IPS-18a (cell line): ENCODE results near the gene RPE65.
A peak's percentile ranks its signal among the peaks of the same experiment; 100 is the strongest.
"Not testable (repeated sequence)": the region's sequence is repeated elsewhere in the genome, so short reads cannot be mapped to it uniquely, and the experiment has no call there.

ENCODE experiments used
- H3K27ac ChIP-seq: one replicate; pipeline ENCODE4 v1.5.1; 2013; ENCODE audit warnings: low read length
- H3K27me3 ChIP-seq: one replicate; pipeline ENCODE4 v1.6.1; 2013; ENCODE audit warnings: mild to moderate bottlenecking, low read length; ENCODE audit not compliant: control insufficient read depth, insufficient read depth
- H3K36me3 ChIP-seq: one replicate; pipeline ENCODE4 v1.6.1; 2013; ENCODE audit warnings: low read depth, low read length; ENCODE audit not compliant: control insufficient read depth
- H3K4me1 ChIP-seq: one replicate; pipeline ENCODE4 v1.6.1; 2013; ENCODE audit warnings: low read depth, low read length; ENCODE audit not compliant: control insufficient read depth
- H3K4me3 ChIP-seq: one replicate; pipeline ENCODE4 v1.5.1; 2013; ENCODE audit warnings: low read length
- H3K9ac ChIP-seq: one replicate; pipeline ENCODE4 v1.6.1; 2013; ENCODE audit warnings: mild to moderate bottlenecking, low read length, moderate library complexity
- H3K9me3 ChIP-seq: one replicate; pipeline ENCODE4 v1.6.1; 2013; ENCODE audit warnings: low read depth, low read length; ENCODE audit not compliant: control insufficient read depth

Gene RPE65

DNA sequence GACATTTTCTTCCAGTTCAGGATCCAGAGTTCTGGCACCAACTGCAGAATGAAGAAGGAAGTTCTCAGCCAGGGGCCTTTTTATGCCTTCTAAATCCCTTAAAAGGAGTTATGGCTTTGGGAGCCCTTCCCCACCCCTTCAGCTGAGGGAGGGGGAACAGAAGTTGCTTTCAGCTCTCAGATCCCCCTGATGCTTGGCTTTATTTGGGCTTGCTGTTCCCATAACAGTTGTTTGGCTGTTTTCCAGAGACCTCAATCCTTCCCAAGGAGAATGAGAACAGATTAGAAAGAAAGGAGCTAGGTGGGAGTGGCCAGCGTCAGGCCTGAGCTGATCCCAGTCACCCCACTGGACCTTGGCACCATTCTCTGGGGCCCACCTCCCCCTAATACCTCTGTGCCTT is at the start of gene RPE65:
Gene RPE65, minus strand, starts transcription at position 54 of the 400 bp plus-strand sequence. Its CDS starts 49 bp downstream, at position 5.
- H3K27ac ChIP-seq: no peak within 1 kb of the TSS
- no peak within 1 kb of the TSS for H3K9ac ChIP-seq
- H3K4me1 ChIP-seq: no peaks in the 10 kb centered on the region
- no peak within 1 kb of the TSS for H3K4me3 ChIP-seq
- H3K27me3 ChIP-seq: no peaks in the 10 kb centered on the region
- no peaks in the 10 kb centered on the region for H3K9me3 ChIP-seq
- no peaks in the 10 kb centered on the region for H3K36me3 ChIP-seq

DNA sequence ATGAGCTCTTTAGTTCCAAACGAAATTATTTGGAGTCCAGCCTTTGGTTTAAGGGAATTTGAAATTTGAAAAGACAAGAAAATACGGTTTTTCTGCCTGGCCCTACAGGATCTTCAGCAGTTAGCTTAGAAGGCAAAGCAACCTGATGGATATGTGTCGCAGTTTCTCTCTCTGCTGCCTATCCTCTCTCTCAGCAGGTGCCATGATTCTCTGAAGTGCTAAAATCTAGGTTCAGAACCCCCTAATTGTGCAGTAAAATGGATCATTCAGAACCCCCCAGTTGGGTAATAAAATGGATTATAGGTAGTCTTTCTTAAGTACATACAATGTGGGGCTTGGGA is 47.6 kb upstream of the RPE65 start:
- Histone ChIP-seq H3K36me3 (peaks cover 11% of the 10 kb centered on the region), H3K4me1 (peaks cover 12% of the 10 kb centered on the region), H3K27me3 (no peaks in the 10 kb centered on the region), H3K9ac (peak overlapping the region; percentile 21), H3K9me3 (no peaks in the 10 kb centered on the region), H3K27ac (no peak overlapping the region), H3K4me3 (peak overlapping the region; percentile 63)

DNA sequence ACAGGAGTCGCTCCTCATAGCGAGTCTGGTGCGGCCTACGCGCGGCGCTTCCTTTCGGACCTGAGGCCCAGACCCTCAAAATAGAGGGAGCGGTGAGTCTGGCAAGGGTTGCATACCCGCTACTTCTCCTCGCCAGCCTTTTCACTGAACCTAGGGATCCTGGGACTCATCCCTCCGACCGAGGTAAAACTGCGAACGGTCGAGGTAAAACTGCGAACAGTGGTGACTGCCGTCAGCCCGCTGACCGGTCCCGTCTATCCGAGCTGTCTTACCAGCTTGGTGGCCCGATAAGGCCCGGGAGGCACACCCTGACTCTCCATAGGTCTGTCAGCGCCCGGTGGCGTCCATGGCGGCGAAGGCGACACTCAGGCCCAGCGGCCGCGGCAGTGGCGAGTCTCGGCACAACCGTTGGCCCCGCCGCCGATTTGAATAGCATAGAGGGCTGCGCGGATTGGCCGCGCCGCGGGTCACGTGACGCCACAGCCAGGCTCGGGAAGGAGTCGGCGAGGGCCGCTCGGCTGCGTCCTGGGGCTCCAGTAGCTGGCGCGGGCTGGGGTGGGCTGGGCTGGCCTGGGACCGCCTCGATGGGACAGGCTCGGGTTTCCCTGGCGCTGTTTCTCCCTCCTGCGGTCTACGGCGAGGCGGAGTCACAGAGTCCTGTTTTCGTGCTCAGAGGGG is 47.1 kb upstream of the RPE65 start, which contains the start of gene DEPDC1:
Gene DEPDC1, minus strand, starts transcription at position 403 of the 678 bp plus-strand sequence. Its CDS starts 83 bp downstream, at position 320.
- Histone ChIP-seq H3K27me3 (no peaks in the 10 kb centered on the region), H3K36me3 (peaks cover 11% of the 10 kb centered on the region), H3K9ac (peak within 1 kb of the TSS; percentile 97), H3K27ac (peak within 1 kb of the TSS; percentile 84), H3K4me1 (peaks cover 12% of the 10 kb centered on the region), H3K4me3 (peak within 1 kb of the TSS; percentile 89), H3K9me3 (no peaks in the 10 kb centered on the region)

DNA sequence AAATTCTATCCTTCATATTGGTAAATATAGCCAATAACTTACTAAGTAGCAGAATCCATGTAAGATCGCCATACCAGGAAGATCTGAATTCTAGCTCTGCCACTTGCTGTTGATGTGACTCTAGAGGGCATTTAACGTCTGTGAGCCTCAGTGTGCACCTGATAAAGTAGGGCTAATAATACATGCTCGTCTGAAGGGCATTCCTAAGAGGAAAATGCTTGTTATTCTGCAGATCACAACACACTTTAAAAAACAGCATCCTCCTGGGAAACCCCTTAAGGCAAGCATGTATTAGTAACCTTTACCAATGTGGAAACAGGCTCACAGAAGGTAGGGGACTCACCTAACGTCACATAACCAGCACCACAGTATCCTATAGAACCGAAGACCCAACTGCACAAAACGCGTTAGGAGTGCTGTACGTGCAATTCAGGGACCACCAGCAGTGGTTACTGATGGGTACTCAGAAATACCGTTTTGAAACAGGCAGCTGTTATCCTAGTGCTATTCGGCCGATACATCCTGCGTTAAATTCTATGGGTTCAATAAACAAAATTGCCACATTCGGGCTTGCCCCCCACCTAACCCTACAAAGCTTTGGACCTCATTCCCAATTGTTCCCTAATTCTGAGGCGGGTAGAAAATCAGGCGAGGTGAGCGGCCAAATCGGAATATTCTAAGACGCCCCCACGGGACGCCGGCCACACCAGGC is 46.4 kb upstream of the RPE65 start:
- Histone ChIP-seq H3K36me3 (peaks cover 12% of the 10 kb centered on the region), H3K27me3 (no peaks in the 10 kb centered on the region), H3K4me3 (peak overlapping the region; percentile 89), H3K9me3 (no peaks in the 10 kb centered on the region), H3K27ac (no peak overlapping the region), H3K4me1 (peaks cover 12% of the 10 kb centered on the region), H3K9ac (peak overlapping the region; percentile 97)

DNA sequence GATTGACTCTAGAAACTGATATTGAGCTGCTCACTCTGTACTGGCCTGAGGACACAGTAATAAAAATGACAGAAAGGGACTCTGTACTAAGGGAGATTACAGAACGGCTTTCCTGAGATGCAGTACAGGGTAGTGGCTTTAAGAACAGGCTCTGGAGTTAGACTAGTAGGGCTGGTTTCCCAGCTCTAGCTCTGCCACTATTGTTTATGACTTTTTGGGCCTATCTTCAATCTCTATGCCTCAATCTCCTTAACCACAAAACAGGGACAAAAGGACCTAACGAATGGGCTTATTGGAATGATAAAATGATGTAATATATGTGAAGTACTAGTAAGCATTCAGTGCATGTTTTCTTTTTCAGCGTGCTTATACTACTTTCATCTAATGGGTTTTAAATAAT is 45.8 kb upstream of the RPE65 start:
- Histone ChIP-seq H3K27me3 (no peaks in the 10 kb centered on the region), H3K9me3 (no peaks in the 10 kb centered on the region), H3K4me1 (peaks cover 12% of the 10 kb centered on the region), H3K4me3 (peak overlapping the region; percentile 89), H3K36me3 (peaks cover 17% of the 10 kb centered on the region), H3K27ac (no peak overlapping the region), H3K9ac (peak overlapping the region; percentile 97)

DNA sequence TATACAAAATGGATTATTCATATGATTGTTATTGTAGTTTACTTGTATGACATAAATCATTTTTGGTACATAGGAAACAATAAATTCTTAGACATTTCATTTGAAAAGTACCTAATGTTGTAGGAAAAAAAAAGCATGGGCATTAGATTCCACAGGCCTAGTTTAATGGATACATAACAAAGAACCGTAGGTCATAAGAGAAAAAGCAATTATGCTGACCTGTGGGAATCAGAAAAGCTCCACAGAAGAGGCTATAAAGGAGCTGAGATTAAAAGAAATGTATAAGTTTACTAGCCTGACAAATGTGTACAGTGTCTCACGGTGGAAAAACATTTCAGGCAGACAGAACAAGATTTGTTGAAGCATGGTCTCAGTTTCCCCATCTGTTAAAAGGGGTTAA is 43.4 kb upstream of the RPE65 start:
- no peaks in the 10 kb centered on the region for H3K9me3 ChIP-seq
- peaks cover 12% of the 10 kb centered on the region for H3K4me1 ChIP-seq
- peaks cover 38% of the 10 kb centered on the region for H3K36me3 ChIP-seq
- H3K27ac ChIP-seq: no peak overlapping the region
- H3K9ac ChIP-seq: no peak overlapping the region
- no peak overlapping the region for H3K4me3 ChIP-seq
- H3K27me3 ChIP-seq: no peaks in the 10 kb centered on the region

DNA sequence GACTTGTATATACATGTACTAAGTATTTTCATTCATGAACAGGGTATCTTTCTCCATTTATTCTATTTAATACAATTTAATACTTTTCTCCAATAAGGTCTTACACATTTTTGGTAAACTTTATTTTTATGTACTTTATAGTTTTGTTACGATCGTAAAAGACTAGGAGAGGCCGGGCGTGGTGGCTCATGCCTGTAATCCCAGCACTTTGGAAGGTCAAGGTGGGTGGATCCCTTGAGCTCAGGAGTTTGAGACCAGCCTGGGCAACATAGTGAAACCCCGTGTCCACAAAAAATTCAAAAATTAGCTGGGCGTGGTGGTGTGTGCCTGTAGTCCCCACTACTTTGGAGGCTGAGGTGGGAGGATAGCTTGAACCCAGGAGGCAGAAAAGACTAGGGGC is 42.5 kb upstream of the RPE65 start:
- not testable (repeated sequence) for H3K27ac ChIP-seq, H3K27me3 ChIP-seq, H3K9me3 ChIP-seq, H3K4me3 ChIP-seq, H3K9ac ChIP-seq, H3K4me1 ChIP-seq
- peaks cover 46% of the 10 kb centered on the region for H3K36me3 ChIP-seq

DNA sequence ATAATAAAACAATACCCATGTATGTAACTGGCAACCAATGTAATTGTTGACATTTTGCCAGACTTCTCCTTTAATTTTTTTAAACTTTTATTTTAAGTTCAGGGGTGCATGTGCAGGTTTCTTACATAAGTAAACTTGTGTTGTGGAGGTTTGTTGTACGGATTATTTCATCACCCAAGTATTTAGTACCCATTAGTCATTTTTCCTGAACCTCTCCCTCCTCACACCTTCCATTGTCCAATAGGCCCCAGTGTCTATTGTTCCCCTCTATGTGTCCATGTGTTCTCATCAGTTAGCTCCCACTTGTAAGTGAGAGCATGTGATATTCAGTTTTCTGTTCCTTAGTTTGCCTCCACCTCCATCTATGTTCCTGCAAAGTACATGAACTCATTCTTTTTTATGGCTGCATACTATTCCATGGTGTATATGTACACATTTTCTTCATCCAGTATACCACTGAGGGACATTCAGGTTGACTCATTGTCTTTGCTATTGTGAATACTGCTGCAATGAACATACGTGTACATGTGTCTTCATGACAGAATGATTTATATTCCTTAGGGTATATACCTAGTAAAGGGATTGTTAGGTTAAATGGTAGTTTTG is 40.4 kb upstream of the RPE65 start:
- no peaks in the 10 kb centered on the region for H3K9me3 ChIP-seq
- H3K4me1 ChIP-seq: peaks cover 1% of the 10 kb centered on the region

DNA sequence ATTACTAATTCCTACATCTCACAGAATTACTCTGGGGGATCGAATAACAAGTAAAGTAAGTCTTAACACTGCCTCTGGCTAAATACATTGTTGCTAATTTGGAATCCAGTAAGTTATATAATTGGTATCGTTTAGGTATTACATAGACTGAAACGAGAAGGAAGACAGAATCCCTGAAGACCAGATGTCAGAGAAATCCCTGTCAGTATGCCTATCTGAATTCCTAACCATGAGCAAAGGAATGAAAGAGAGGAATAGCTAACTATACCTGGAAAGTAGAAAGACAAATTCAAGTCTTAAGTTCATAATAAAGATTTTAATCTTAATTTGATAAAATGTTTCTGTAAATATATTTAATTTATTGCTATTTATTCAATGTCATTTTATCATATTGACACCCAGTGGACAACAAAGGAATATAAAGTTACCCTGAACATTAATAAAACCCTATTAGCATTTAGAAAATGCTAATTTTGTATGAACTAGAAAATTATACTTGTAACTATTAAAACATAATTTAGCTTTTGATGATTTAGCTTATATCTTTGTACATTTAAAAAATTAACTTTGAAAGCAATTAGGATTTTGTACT is 35.8 kb upstream of the RPE65 start:
- H3K4me3 ChIP-seq: no peak overlapping the region
- H3K27me3 ChIP-seq: no peaks in the 10 kb centered on the region
- H3K9me3 ChIP-seq: no peaks in the 10 kb centered on the region
- no peak overlapping the region for H3K9ac ChIP-seq
- H3K36me3 ChIP-seq: peaks cover 86% of the 10 kb centered on the region
- H3K27ac ChIP-seq: no peak overlapping the region
- H3K4me1 ChIP-seq: no peaks in the 10 kb centered on the region

More for the DNA sequence above, 40.4 kb upstream of the RPE65 start:
- Histone ChIP-seq H3K27me3 (no peaks in the 10 kb centered on the region), H3K27ac (no peak overlapping the region), H3K4me3 (no peak overlapping the region), H3K9ac (no peak overlapping the region), H3K36me3 (peaks cover 66% of the 10 kb centered on the region)

DNA sequence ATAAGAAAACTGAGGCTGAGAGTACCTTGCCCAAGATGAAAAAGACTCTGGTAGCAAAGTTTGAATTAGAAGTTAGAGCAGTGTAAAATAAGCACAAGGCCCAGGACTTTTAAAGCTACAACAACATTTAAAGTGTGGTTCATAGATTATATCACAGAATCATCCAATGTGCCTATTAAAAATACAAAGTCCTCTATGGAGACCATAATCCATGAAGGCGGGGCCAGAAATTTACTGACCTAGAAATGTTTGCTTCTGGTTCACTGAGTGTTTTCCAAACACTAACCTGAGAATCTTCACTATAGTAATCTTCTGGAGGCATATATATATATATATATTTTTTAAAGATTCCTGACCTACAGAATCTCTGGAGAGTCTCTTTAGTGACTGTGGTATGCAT is 34.9 kb upstream of the RPE65 start:
- H3K27me3 ChIP-seq: no peaks in the 10 kb centered on the region
- no peak overlapping the region for H3K4me3 ChIP-seq
- H3K9ac ChIP-seq: no peak overlapping the region
- H3K9me3 ChIP-seq: no peaks in the 10 kb centered on the region
- no peaks in the 10 kb centered on the region for H3K4me1 ChIP-seq
- no peak overlapping the region for H3K27ac ChIP-seq
- peaks cover 89% of the 10 kb centered on the region for H3K36me3 ChIP-seq

DNA sequence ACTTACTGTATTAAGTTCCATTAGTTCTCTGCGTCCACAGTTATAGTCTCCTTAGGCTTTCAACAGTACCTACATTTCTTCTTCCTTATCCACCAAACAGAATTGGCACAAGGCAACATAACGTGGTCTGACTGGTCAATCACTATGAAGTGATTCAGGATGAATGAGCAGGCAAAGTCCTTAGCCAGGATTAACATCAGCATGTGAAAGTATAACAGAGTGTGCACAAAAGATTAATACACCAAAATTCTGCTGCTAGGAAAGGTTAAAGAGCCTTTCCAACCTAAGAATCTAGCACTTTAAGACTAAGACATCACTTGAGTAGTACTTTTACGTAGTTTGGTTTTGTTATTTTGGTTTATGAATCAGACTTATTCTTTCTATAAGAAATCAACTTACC is 31.3 kb upstream of the RPE65 start:
- Histone ChIP-seq H3K4me3 (no peak overlapping the region), H3K36me3 (peaks cover 89% of the 10 kb centered on the region), H3K4me1 (no peaks in the 10 kb centered on the region), H3K27me3 (no peaks in the 10 kb centered on the region), H3K9ac (no peak overlapping the region), H3K27ac (no peak overlapping the region), H3K9me3 (no peaks in the 10 kb centered on the region)
